ENCODE data around the gene RAB11FIP4. TPM values are rescaled to one million over a fixed set of nuclear protein-coding genes. Genes with fewer than 3 reads are reported as not detected.

RAB11FIP4 gene
- total and polyA plus RNA-seq, 2 of the 8 experiments (the other 6 are each of a cell fraction or from before 2014, with no cell fraction given): 21.7 to 53.2 TPM

- no peak for TF ChIP-seq SIN3A (conservative IDR thresholded peaks at IDR 0.05 in 1 of 2, IDR thresholded peaks at IDR 0.05 in 1 of 2; ENCODE audit: low read depth in 1 of 2, low read length in 2 of 2)
- no peak for TF ChIP-seq POLR2A (IDR thresholded peaks at IDR 0.05; ENCODE audit: control extremely low read depth in 1 of 2, low read depth in 2 of 2, low read length in 2 of 2)
- no peak overlapping the region for H3K4ac ChIP-seq (replicated peaks; ENCODE audit: insufficient read length, low read depth, low read length)
- no peaks in the 10 kb centered on the region for H3K79me1 ChIP-seq (ENCODE audit: low read depth, low read length)
- H3K23ac ChIP-seq (ENCODE audit: insufficient read length): no peak overlapping the region
- H3K27me3 ChIP-seq (replicated peaks in 1 of 4; ENCODE audit: control insufficient read depth in 3 of 4, extremely low read depth in 1 of 4, insufficient read depth in 3 of 4, low read length in 3 of 4): no peaks in the 10 kb centered on the region
- H3K79me2 ChIP-seq (ENCODE audit: control insufficient read depth in 1 of 2, insufficient read depth in 2 of 2, low read length in 2 of 2): no peaks in the 10 kb centered on the region
- no peak overlapping the region for H3K56ac ChIP-seq (replicated peaks; ENCODE audit: insufficient read length, low read depth, low read length)
- no peak overlapping the region for H2AFZ ChIP-seq (ENCODE audit: low read length)
- no peaks in the 10 kb centered on the region for H3K23me2 ChIP-seq (ENCODE audit: low read depth, low read length)
- H3K27ac ChIP-seq (ENCODE audit: low read depth, low read length): no peak overlapping the region
- peaks cover 0 to 3% (median 1%) of the 10 kb centered on the region in 4 experiments; a peak in 2 of 7 replicates for H3K4me1 ChIP-seq (replicated peaks in 1 of 4; ENCODE audit: control insufficient read depth in 3 of 4, insufficient read depth in 4 of 4, low read length in 3 of 4)
- H3K9ac ChIP-seq (replicated peaks in 1 of 4; ENCODE audit: extremely low read depth in 1 of 4, low read depth in 3 of 4, low read length in 3 of 4): no peak overlapping the region
- H2AK5ac ChIP-seq (ENCODE audit: low read depth, low read length): no peak overlapping the region
- peaks cover 8 to 28% (median 22%) of the 10 kb centered on the region in 4 experiments; a peak in 6 of 8 replicates for H3K36me3 ChIP-seq (ENCODE audit: control insufficient read depth in 2 of 4, insufficient read depth in 4 of 4, low read length in 3 of 4)
- H2BK120ac ChIP-seq (replicated peaks; ENCODE audit: low read depth, low read length): no peak overlapping the region
- no peak overlapping the region for H3K4me3 ChIP-seq (ENCODE audit: extremely low read depth in 1 of 4, insufficient read depth in 2 of 4, low read depth in 3 of 4, low read length in 4 of 4)
- H2BK15ac ChIP-seq (ENCODE audit: low read length): no peak overlapping the region
- no peaks in the 10 kb centered on the region for H3K9me3 ChIP-seq (ENCODE audit: insufficient read depth in 2 of 2, low read depth in 1 of 2, low read length in 1 of 2)
- no peaks in the 10 kb centered on the region for H4K20me1 ChIP-seq (replicated peaks in 1 of 2; ENCODE audit: control insufficient read depth in 1 of 2, insufficient read depth in 2 of 2, low read length in 2 of 2)
- no peak for FAIRE-seq
- no peak for DNase-seq (ENCODE audit: low read depth in 1 of 2, low spot score in 2 of 2)
- H4K5ac ChIP-seq (ENCODE audit: insufficient read length, low read depth, low read length): no peak overlapping the region
- no peak overlapping the region for H3K14ac ChIP-seq (ENCODE audit: insufficient read length)
- no peak overlapping the region for H2BK12ac ChIP-seq (ENCODE audit: low read depth, low read length)
- no peak overlapping the region; the same call in 1 of the 2 replicates for H4K8ac ChIP-seq (ENCODE audit: extremely low read depth, insufficient read depth, low read length)
- POLR2A ChIA-PET (ENCODE audit: partially characterized antibody): interaction anchor here (0.5 to 1.0 kb wide), 2 partner anchors 312 to 398 kb away, joined by 3 to 4 read pairs; no protein-coding TSS in a partner anchor
- 91% methylated on average over 14 of the region's 14 CpGs; no CpG with 5 or more reads in 1 of the 2 experiments for WGBS, 2 experiments (ENCODE audit: extremely low coverage in 1 of 2, insufficient coverage in 1 of 2, insufficient read length in 1 of 2, insufficient replicate concordance in 2 of 2, low coverage in 1 of 2, low lambda C conversion rate in 2 of 2, missing lambda C conversion rate in 1 of 2)
- no peak overlapping the region for H4K91ac ChIP-seq (replicated peaks; ENCODE audit: insufficient read length, low read length)
- CTCF ChIA-PET (ENCODE audit: partially characterized antibody): interaction anchor here (0.8 to 16.9 kb wide), 9 partner anchors 11 to 312 kb away, joined by 3 to 325 read pairs (median 5); no protein-coding TSS in a partner anchor
- H2BK20ac ChIP-seq (ENCODE audit: low read length): no peak overlapping the region
- no peak overlapping the region for H3K18ac ChIP-seq (ENCODE audit: extremely low read depth, low read length)
- no peak overlapping the region for H3K4me2 ChIP-seq (ENCODE audit: insufficient read depth in 1 of 2, low read depth in 2 of 2, low read length in 2 of 2)
- no peak overlapping the region for H2BK5ac ChIP-seq (ENCODE audit: low read depth, low read length)
These were observed 139.0 kb downstream of the RAB11FIP4 start for GRCh38 chr17:31530391-31530985.
